ENCODE data around the gene SLC12A2.

The SLC12A2 gene

GRCh38 chr5:128196080-128196479, 112.5 kb downstream of the SLC12A2 start:
- no peak overlapping the region for H3K27ac ChIP-seq
- no peaks in the 10 kb centered on the region for H3K36me3 ChIP-seq (ENCODE audit: insufficient read depth, low read length)
- no peak overlapping the region for H3K4me3 ChIP-seq
- DNase-seq (ENCODE audit: low read depth, low spot score): no peak
- H3K9ac ChIP-seq (ENCODE audit: insufficient read length): no peak overlapping the region
- no peak for TF ChIP-seq POLR2AphosphoS5 (IDR thresholded peaks at IDR 0.05; ENCODE audit: borderline replicate concordance, low read depth, low read length)
- H3K9me3 ChIP-seq (ENCODE audit: low read depth, low read length): no peaks in the 10 kb centered on the region

DNA sequence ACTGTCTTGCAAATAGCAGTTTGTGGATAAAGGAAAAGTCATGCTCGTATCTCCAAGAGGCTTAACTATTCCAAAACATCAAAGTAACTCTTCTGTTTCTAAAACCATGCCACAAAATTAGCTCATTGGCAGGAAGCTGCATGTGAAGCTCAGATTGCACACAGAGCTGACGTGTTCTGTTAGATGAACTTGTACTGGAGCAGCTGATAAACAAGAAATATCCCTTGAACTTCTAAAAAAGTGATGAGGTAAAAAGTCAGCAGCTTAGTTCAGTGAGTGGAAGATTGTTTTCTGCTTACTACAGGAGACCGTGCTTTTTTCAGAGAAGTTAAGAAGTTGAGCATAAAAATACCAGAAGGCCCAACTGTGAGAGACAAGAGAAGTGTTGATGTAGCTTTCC, 113.2 kb downstream of the SLC12A2 start:
- no peak overlapping the region for H3K27ac ChIP-seq
- no peaks in the 10 kb centered on the region for H3K9me3 ChIP-seq (ENCODE audit: low read depth, low read length)
- H3K4me3 ChIP-seq: no peak overlapping the region
- TF ChIP-seq FOXP2 (optimal IDR thresholded peaks at IDR 0.05; ENCODE audit: control extremely low read depth, extremely low read length, insufficient read depth): no peak
- TF ChIP-seq EZH2 (IDR thresholded peaks at IDR 0.05): no peak
- TF ChIP-seq POLR2AphosphoS5 (IDR thresholded peaks at IDR 0.05; ENCODE audit: borderline replicate concordance, low read depth, low read length): no peak
- no peak for DNase-seq (ENCODE audit: low read depth, low spot score)
- H3K9ac ChIP-seq (ENCODE audit: insufficient read length): no peak overlapping the region
- H3K36me3 ChIP-seq (ENCODE audit: insufficient read depth, low read length): no peaks in the 10 kb centered on the region

GRCh38 chr5:128197896-128198522, 114.4 kb downstream of the SLC12A2 start:
- no peak for TF ChIP-seq FOXP2 (optimal IDR thresholded peaks at IDR 0.05; ENCODE audit: control extremely low read depth, extremely low read length, insufficient read depth)
- no peak for TF ChIP-seq EZH2 (IDR thresholded peaks at IDR 0.05)
- no peak for TF ChIP-seq POLR2AphosphoS5 (IDR thresholded peaks at IDR 0.05; ENCODE audit: borderline replicate concordance, low read depth, low read length)
- Histone ChIP-seq H3K4me3 (no peak overlapping the region), H3K9ac (ENCODE audit: insufficient read length) (no peak overlapping the region), H3K9me3 (ENCODE audit: low read depth, low read length) (no peaks in the 10 kb centered on the region), H3K27ac (no peak overlapping the region), H3K36me3 (ENCODE audit: insufficient read depth, low read length) (no peaks in the 10 kb centered on the region)
- DNase-seq (ENCODE audit: low read depth, low spot score): no peak

- Histone ChIP-seq H3K4me3 (no peak overlapping the region), H3K9me3 (ENCODE audit: low read depth, low read length) (no peaks in the 10 kb centered on the region), H3K27ac (no peak overlapping the region), H3K9ac (ENCODE audit: insufficient read length) (no peak overlapping the region), H3K36me3 (ENCODE audit: insufficient read depth, low read length) (no peaks in the 10 kb centered on the region)
- TF ChIP-seq POLR2AphosphoS5 (IDR thresholded peaks at IDR 0.05; ENCODE audit: borderline replicate concordance, low read depth, low read length): no peak
- TF ChIP-seq EZH2 (IDR thresholded peaks at IDR 0.05): no peak
- no peak for TF ChIP-seq FOXP2 (optimal IDR thresholded peaks at IDR 0.05; ENCODE audit: control extremely low read depth, extremely low read length, insufficient read depth)
- no peak for DNase-seq (ENCODE audit: low read depth, low spot score)
Observed at GRCh38 chr5:128199104-128199503, 115.5 kb downstream of the SLC12A2 start.

- DNase-seq (ENCODE audit: low read depth, low spot score): no peak
- H3K9ac ChIP-seq (ENCODE audit: insufficient read length): no peak overlapping the region
- no peaks in the 10 kb centered on the region for H3K36me3 ChIP-seq (ENCODE audit: insufficient read depth, low read length)
- H3K27ac ChIP-seq: no peak overlapping the region
- TF ChIP-seq FOXP2 (optimal IDR thresholded peaks at IDR 0.05; ENCODE audit: control extremely low read depth, extremely low read length, insufficient read depth): no peak
- no peak overlapping the region for H3K4me3 ChIP-seq
- H3K9me3 ChIP-seq (ENCODE audit: low read depth, low read length): no peaks in the 10 kb centered on the region
Observed at GRCh38 chr5:128199611-128200010, 116.0 kb downstream of the SLC12A2 start.

DNA sequence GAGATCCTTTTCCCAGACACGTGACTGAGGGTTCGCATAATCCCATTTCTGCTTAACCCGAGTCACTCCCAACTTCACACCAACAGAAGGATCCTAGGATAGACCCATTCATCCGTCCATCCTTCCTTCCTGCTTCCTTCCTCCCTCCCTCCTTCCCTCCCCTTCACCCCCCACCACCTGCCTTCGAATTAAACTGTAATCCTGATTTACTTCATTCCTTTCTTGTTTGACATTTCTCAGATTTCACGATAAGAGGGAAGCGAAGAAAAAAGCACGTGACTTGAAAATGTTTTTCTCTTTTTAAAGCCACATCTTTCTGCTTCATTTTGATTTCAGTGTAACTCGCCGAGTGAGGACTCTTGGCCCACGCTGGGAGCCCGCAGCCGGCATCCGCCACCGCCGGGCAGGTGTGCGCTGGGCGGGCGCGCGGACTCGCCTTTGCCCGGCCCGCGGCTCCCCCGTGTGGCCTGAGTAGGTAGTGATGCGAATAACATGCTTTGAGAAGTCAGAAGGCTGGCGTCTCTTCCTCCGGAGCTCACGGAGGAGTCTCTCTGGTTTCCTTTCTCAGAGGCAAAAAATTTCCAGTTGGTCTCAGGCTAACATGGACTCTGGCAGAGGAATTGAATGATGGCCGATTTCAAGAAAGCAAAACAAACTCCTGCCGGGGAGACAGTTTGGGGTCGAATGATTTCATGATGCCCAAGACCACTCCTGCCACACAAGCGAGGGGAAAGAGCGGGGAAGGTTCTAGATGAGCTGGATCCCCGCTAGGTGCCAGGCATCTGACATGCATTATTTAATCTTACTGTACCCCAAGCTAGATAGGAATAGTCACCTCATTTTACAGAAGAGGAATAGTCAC, 117.7 kb downstream of the SLC12A2 start:
- Histone ChIP-seq H3K36me3 (ENCODE audit: insufficient read depth, low read length) (no peaks in the 10 kb centered on the region), H3K27ac (no peak overlapping the region), H3K9ac (ENCODE audit: insufficient read length) (no peak overlapping the region), H3K4me3 (peak overlapping the region; percentile 74), H3K9me3 (ENCODE audit: low read depth, low read length) (no peaks in the 10 kb centered on the region)
- no peak for DNase-seq (ENCODE audit: low read depth, low spot score)
- TF ChIP-seq FOXP2 (optimal IDR thresholded peaks at IDR 0.05; ENCODE audit: control extremely low read depth, extremely low read length, insufficient read depth) (no peak), POLR2AphosphoS5 (IDR thresholded peaks at IDR 0.05; ENCODE audit: borderline replicate concordance, low read depth, low read length) (no peak), EZH2 (IDR thresholded peaks at IDR 0.05) (no peak)

- Histone ChIP-seq H3K36me3 (ENCODE audit: insufficient read depth, low read length) (no peaks in the 10 kb centered on the region), H3K4me3 (no peak overlapping the region), H3K9me3 (ENCODE audit: low read depth, low read length) (no peaks in the 10 kb centered on the region), H3K27ac (no peak overlapping the region), H3K9ac (ENCODE audit: insufficient read length) (no peak overlapping the region)
- TF ChIP-seq POLR2AphosphoS5 (IDR thresholded peaks at IDR 0.05; ENCODE audit: borderline replicate concordance, low read depth, low read length) (no peak), EZH2 (IDR thresholded peaks at IDR 0.05) (no peak), FOXP2 (optimal IDR thresholded peaks at IDR 0.05; ENCODE audit: control extremely low read depth, extremely low read length, insufficient read depth) (no peak)
- DNase-seq (ENCODE audit: low read depth, low spot score): no peak
Observed at GRCh38 chr5:128202320-128202719, 118.8 kb downstream of the SLC12A2 start.

GRCh38 chr5:128208436-128208835, 124.9 kb downstream of the SLC12A2 start:
- TF ChIP-seq POLR2AphosphoS5 (IDR thresholded peaks at IDR 0.05; ENCODE audit: borderline replicate concordance, low read depth, low read length) (no peak), EZH2 (IDR thresholded peaks at IDR 0.05) (no peak), FOXP2 (optimal IDR thresholded peaks at IDR 0.05; ENCODE audit: control extremely low read depth, extremely low read length, insufficient read depth) (no peak)
- no peak for DNase-seq (ENCODE audit: low read depth, low spot score)
- Histone ChIP-seq H3K9ac (ENCODE audit: insufficient read length) (no peak overlapping the region), H3K36me3 (ENCODE audit: insufficient read depth, low read length) (no peaks in the 10 kb centered on the region), H3K4me3 (no peak overlapping the region), H3K27ac (no peak overlapping the region), H3K9me3 (ENCODE audit: low read depth, low read length) (no peaks in the 10 kb centered on the region)
